Neural progenitor cell (in vitro differentiated cells): Measurements from ENCODE around the gene ZNF541. TPM values are rescaled to one million over a fixed set of nuclear protein-coding genes. Genes with fewer than 3 reads are reported as not detected.
"Not testable (repeated sequence)": the region's sequence is repeated elsewhere in the genome, so short reads cannot be mapped to it uniquely, and the experiment has no call there.

Experiments
- DNase-seq: peaks from one replicate; pipeline ENCODE4 v3.0.0-alpha.2; 2016; ENCODE audit warnings: low spot score
- H2AFZ ChIP-seq: fragments of 200-600 bp; sonication (generic); replicated peaks from 2 replicates; pipeline ENCODE4 v1.6.1; 2016; ENCODE audit warnings: antibody characterized with exemption
- H3F3A ChIP-seq: fragments of 200-600 bp; sonication (generic); 2 replicates; pipeline ENCODE4 v1.6.1; 2016; ENCODE audit warnings: antibody characterized with exemption, low read depth
- H3K27ac ChIP-seq: fragments of 200-600 bp; sonication (generic); 2 replicates; pipeline ENCODE4 v1.5.1; 2016; ENCODE audit warnings: mild to moderate bottlenecking
- H3K27me3 ChIP-seq: fragments of 200-600 bp; sonication (generic); 2 replicates; pipeline ENCODE4 v1.6.1; 2016; ENCODE audit warnings: mild to moderate bottlenecking, moderate library complexity
- H3K36me3 ChIP-seq: fragments of 200-600 bp; sonication (generic); 2 replicates; pipeline ENCODE4 v1.5.1; 2016
- H3K4me1 ChIP-seq: fragments of 200-600 bp; sonication (generic); 2 replicates; pipeline ENCODE4 v1.6.1; 2016; ENCODE audit warnings: mixed run types
- H3K4me2 ChIP-seq: fragments of 200-600 bp; sonication (generic); 2 replicates; pipeline ENCODE4 v1.6.1; 2016
- H3K4me3 ChIP-seq: fragments of 200-600 bp; sonication (generic); 2 replicates; pipeline ENCODE4 v1.5.1; 2016
- H3K79me2 ChIP-seq: fragments of 200-600 bp; sonication (generic); 2 replicates; pipeline ENCODE4 v1.6.1; 2016; ENCODE audit warnings: low read depth
- H3K9ac ChIP-seq: fragments of 200-600 bp; sonication (generic); 2 replicates; pipeline ENCODE4 v1.6.1; 2016
- H3K9me3 ChIP-seq: fragments of 200-600 bp; sonication (generic); 2 replicates; pipeline ENCODE4 v1.5.1; 2016; ENCODE audit warnings: low read depth
- H4K20me1 ChIP-seq: fragments of 200-600 bp; sonication (generic); 2 replicates; pipeline ENCODE4 v1.6.1; 2016; ENCODE audit warnings: low read depth
- H3K27ac Mint-ChIP-seq: 3 replicates; pipeline ENCODE4 v1.8.0; 2021; ENCODE audit warnings: mixed read lengths
- H3K27me3 Mint-ChIP-seq: 2 replicates; pipeline ENCODE4 v1.8.0; 2022; ENCODE audit warnings: low read depth, mild to moderate bottlenecking, inconsistent platforms, moderate library complexity, mixed read lengths; ENCODE audit not compliant: insufficient read depth
- H3K36me3 Mint-ChIP-seq: 3 replicates; pipeline ENCODE4 v1.8.0; 2021; ENCODE audit warnings: mixed read lengths
- H3K4me1 Mint-ChIP-seq: 3 replicates; pipeline ENCODE4 v1.8.0; 2021; ENCODE audit warnings: mixed read lengths
- H3K4me3 Mint-ChIP-seq: 3 replicates; pipeline ENCODE4 v1.8.0; 2021; ENCODE audit warnings: mild to moderate bottlenecking, moderate library complexity, mixed read lengths
- H3K9me3 Mint-ChIP-seq: 3 replicates; pipeline ENCODE4 v1.8.0; 2020; ENCODE audit warnings: mixed read lengths
- EZH2 ChIP-seq: fragments of 200-600 bp; sonication (generic); IDR thresholded peaks from 2 replicates; pipeline ENCODE4 v1.6.1; 2017; ENCODE audit warnings: antibody characterized with exemption, mild to moderate bottlenecking, moderate library complexity
- EZH2phosphoT487 ChIP-seq: fragments of 200-600 bp; sonication (generic); IDR thresholded peaks from 2 replicates; pipeline ENCODE4 v1.6.1; 2017; ENCODE audit warnings: antibody characterized with exemption
- total RNA-seq: library from RNA; depleted of rRNA; stranded (reverse); fragments of >200 nt; gene quantifications from 2 replicates; pipeline ENCODE4 v1.2.3, GENCODE V29; 2015; ENCODE audit warnings: low replicate concordance
- TF ChIP-seq, protein P1 (sequence below): fragments of 200-600 bp; sonication (generic); IDR thresholded peaks from 2 replicates; pipeline ENCODE4 v1.5.1; 2017; ENCODE audit warnings: antibody characterized with exemption, mild to moderate bottlenecking

ZNF541 gene
- total RNA-seq, 1 donor from 2014 or later, result not detected

DNA sequence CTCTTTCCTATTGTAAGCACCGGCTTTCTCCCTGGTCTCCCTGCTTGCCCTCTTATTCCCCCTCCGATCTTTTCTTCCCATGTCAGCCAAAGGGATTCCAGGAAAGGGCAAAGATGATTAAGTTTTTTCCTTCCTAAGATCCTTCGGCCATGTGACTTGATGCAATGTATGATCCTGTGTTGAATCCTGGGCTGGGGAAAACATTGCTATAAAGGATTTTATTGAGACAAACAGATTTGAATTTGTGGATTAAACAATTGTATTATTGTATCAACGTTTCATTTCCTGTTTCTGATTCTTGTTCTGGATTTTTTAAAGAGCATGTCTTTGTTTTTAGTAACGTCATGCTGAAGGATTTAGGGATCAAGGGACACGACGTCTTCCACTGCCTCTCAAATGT lies 16.9 kb upstream of the ZNF541 start:
- Histone ChIP-seq H3K4me1 (no peaks in the 10 kb centered on the region), H3K9me3 (no peaks in the 10 kb centered on the region), H3F3A (no peaks in the 10 kb centered on the region), H4K20me1 (no peaks in the 10 kb centered on the region), H3K4me3 (no peak overlapping the region), H3K4me2 (no peak overlapping the region), H3K27ac (no peak overlapping the region), H3K9ac (no peak overlapping the region), H2AFZ (no peak overlapping the region), H3K27me3 (no peaks in the 10 kb centered on the region), H3K36me3 (no peaks in the 10 kb centered on the region), H3K79me2 (no peaks in the 10 kb centered on the region)
- Mint-ChIP-seq H3K4me1 (no peaks in the 10 kb centered on the region), H3K27me3 (peaks cover 3% of the 10 kb centered on the region), H3K9me3 (peaks cover 14% of the 10 kb centered on the region), H3K27ac (no peak overlapping the region), H3K4me3 (peak overlapping the region; percentile 41), H3K36me3 (no peaks in the 10 kb centered on the region)
- no peak for DNase-seq
- TF ChIP-seq, protein P1, sequence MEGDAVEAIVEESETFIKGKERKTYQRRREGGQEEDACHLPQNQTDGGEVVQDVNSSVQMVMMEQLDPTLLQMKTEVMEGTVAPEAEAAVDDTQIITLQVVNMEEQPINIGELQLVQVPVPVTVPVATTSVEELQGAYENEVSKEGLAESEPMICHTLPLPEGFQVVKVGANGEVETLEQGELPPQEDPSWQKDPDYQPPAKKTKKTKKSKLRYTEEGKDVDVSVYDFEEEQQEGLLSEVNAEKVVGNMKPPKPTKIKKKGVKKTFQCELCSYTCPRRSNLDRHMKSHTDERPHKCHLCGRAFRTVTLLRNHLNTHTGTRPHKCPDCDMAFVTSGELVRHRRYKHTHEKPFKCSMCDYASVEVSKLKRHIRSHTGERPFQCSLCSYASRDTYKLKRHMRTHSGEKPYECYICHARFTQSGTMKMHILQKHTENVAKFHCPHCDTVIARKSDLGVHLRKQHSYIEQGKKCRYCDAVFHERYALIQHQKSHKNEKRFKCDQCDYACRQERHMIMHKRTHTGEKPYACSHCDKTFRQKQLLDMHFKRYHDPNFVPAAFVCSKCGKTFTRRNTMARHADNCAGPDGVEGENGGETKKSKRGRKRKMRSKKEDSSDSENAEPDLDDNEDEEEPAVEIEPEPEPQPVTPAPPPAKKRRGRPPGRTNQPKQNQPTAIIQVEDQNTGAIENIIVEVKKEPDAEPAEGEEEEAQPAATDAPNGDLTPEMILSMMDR, result no peak
- TF ChIP-seq EZH2phosphoT487 (no peak), EZH2 (no peak)

DNA sequence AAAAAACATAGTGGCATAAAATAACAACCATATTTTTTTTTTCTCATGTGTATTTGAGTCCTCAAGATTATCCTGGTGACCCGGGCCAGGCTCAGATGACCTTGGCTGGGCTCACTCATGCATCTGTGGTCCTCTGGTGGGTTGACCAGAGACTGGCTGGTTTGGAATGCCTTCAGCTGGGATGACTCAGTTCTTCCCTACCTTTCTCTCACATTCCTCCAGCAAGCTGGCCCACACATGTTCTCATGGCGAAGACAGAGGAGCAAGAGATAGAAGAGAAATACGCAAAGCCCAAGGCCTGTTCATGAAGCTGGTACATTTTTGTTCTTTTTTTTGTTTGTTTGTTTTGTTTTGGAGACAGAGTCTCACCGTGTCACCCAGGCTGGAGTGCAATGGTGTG lies 14.3 kb upstream of the ZNF541 start:
- no peak overlapping the region for H3K4me2 ChIP-seq
- H3K9me3 Mint-ChIP-seq, result peaks cover 14% of the 10 kb centered on the region
- no peak overlapping the region for H3K9ac ChIP-seq
- peaks cover 6% of the 10 kb centered on the region for H3K27me3 Mint-ChIP-seq
- H3K79me2 ChIP-seq, result no peaks in the 10 kb centered on the region
- TF ChIP-seq EZH2phosphoT487, result no peak
- TF ChIP-seq, protein P1, result no peak
- no peak for TF ChIP-seq EZH2
- H3K4me3 ChIP-seq, result no peak overlapping the region
- H3K4me3 Mint-ChIP-seq, result no peak overlapping the region
- H3K27me3 ChIP-seq, result no peaks in the 10 kb centered on the region
- no peak overlapping the region for H3K27ac Mint-ChIP-seq
- H4K20me1 ChIP-seq, result no peaks in the 10 kb centered on the region
- no peaks in the 10 kb centered on the region for H3K36me3 ChIP-seq
- no peak for DNase-seq
- no peaks in the 10 kb centered on the region for H3K4me1 Mint-ChIP-seq
- no peak overlapping the region for H3K27ac ChIP-seq
- no peaks in the 10 kb centered on the region for H3F3A ChIP-seq
- H3K36me3 Mint-ChIP-seq, result no peaks in the 10 kb centered on the region
- no peaks in the 10 kb centered on the region for H3K4me1 ChIP-seq
- no peaks in the 10 kb centered on the region for H3K9me3 ChIP-seq
- H2AFZ ChIP-seq, result no peak overlapping the region

DNA sequence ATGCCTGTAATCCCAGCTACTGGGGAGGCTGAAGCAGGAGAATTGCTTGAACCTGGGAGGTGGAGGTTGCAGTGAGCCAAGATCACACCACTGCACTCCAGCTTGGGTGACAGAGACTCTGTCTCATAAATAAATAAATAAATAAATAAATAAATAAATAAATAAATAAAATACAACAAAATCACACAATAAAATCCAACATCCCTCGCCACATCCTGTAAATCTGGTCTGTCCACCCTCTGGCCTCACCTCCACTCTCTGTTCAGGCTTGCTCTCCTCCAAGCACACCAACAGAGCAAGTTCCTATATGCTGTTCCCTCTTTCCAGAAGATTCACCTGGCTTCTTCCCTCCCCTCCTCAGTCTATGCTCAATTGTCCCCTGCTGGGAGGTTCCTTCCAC lies 10.2 kb upstream of the ZNF541 start:
- not testable (repeated sequence) for H3K4me3 Mint-ChIP-seq, H3K36me3 Mint-ChIP-seq, H3K4me2 ChIP-seq, H3K4me3 ChIP-seq, H3K27me3 Mint-ChIP-seq, H2AFZ ChIP-seq, H3K9me3 ChIP-seq, H3F3A ChIP-seq, H3K4me1 ChIP-seq, H3K79me2 ChIP-seq, H3K9me3 Mint-ChIP-seq, DNase-seq, H3K27me3 ChIP-seq, H4K20me1 ChIP-seq, H3K27ac ChIP-seq, H3K9ac ChIP-seq, H3K36me3 ChIP-seq, H3K4me1 Mint-ChIP-seq, H3K27ac Mint-ChIP-seq

DNA sequence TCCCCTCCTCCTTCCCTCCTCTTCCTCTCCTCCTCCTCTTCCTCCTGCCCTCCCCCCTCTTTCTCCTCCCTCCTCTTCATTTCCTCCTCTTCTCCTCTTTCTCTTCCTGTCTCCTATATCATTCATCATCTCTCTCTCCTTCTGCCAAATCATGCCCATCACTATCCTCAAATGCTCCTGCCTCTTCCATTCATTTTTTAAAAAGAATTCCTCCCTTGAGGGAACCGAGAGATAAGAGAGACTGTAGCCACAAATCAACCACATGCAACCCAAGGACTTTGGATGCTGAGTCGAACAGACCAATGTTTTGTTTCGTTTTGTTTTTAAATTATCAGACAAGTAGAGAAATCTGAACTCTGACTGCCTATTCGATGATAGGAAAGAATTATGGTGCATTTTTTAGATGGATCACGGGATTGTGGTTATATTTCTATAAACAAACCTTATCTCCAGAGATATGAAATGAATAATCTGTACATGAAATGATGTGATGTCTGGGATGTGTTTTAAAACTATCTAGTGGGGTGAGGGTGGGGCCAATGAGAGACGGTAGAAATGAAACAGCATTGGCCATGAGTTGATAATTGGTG lies 9.5 kb upstream of the ZNF541 start:
- TF ChIP-seq EZH2 (no peak), EZH2phosphoT487 (no peak)
- TF ChIP-seq, protein P1, result no peak
- Histone ChIP-seq H3K79me2 (no peaks in the 10 kb centered on the region), H3K27me3 (no peaks in the 10 kb centered on the region), H3K4me2 (no peak overlapping the region), H3K36me3 (no peaks in the 10 kb centered on the region), H3K9me3 (no peaks in the 10 kb centered on the region), H4K20me1 (no peaks in the 10 kb centered on the region), H3K4me3 (no peak overlapping the region), H3K9ac (no peak overlapping the region), H3K27ac (no peak overlapping the region), H3F3A (no peaks in the 10 kb centered on the region), H2AFZ (no peak overlapping the region), H3K4me1 (no peaks in the 10 kb centered on the region)
- Mint-ChIP-seq H3K27ac (no peak overlapping the region), H3K27me3 (peaks cover 6% of the 10 kb centered on the region), H3K4me1 (no peaks in the 10 kb centered on the region), H3K4me3 (no peak overlapping the region), H3K9me3 (peaks cover 8% of the 10 kb centered on the region), H3K36me3 (no peaks in the 10 kb centered on the region)
- DNase-seq, result no peak
